Endothelial cell of umbilical vein (primary cell): ENCODE data around the gene PDE6D. TPM values are rescaled to one million over a fixed set of nuclear protein-coding genes. Genes with fewer than 3 reads are reported as not detected.

Experiments used
- BruUV-seq: library from RNA; stranded (reverse); fragments of 400-500 nt; replicated peaks from 2 replicates; lab custom pipeline; 2021; lab: Mats Ljungman, UMichigan
- CTCF ChIA-PET: fragments of 300-600, 350-600 bp; sonication (Branson Sonifier 250); formaldehyde crosslinking; loops from one replicate; lab custom pipeline; 2021; ENCODE audit warnings: antibody characterized with exemption, inconsistent platforms; lab: Charles Lee
- POLR2A ChIA-PET: fragments of 300-600, 350-600 bp; sonication (Branson Sonifier 250); formaldehyde crosslinking; loops from one replicate; lab custom pipeline; 2021; ENCODE audit warnings: antibody characterized with exemption, inconsistent platforms; lab: Charles Lee
- DNase-seq: peaks from one replicate; pipeline ENCODE4 v3.0.0-alpha.2; 2011; ENCODE audit warnings: low read depth, low spot score
- FAIRE-seq: peaks from 2 replicates; lab custom pipeline; 2011; peaks lifted over from hg19 to GRCh38; lab: Jason Lieb, UNC
- H2AFZ ChIP-seq: 2 replicates; pipeline ENCODE4 v1.6.0; 2012; ENCODE audit warnings: low read depth, low read length, control low read depth, inconsistent platforms
- H3K27ac ChIP-seq: 2 replicates; pipeline ENCODE4 v1.5.1; 2011; ENCODE audit warnings: low read depth, mild to moderate bottlenecking, control low read depth, low read length, moderate library complexity; ENCODE audit not compliant: insufficient read depth
- H3K27me3 ChIP-seq, 2 experiments: 2 replicates each; pipeline versions ENCODE4 v1.6.0 to v1.6.1; 2011; ENCODE audit warnings: low read length in 2 of 2, mixed read lengths in 1 of 2; ENCODE audit not compliant: control insufficient read depth in 2 of 2, insufficient read depth in 2 of 2
- H3K36me3 ChIP-seq, 2 experiments: 2 replicates in 1 of 2; 3 replicates in 1 of 2; pipeline ENCODE4 v1.5.1; 2011; ENCODE audit warnings: low read length in 2 of 2, mild to moderate bottlenecking in 1 of 2, moderate library complexity in 1 of 2; ENCODE audit not compliant: control insufficient read depth in 2 of 2, insufficient read depth in 2 of 2; ENCODE audit errors: extremely low read depth in 1 of 2
- H3K4me1 ChIP-seq: 3 replicates; pipeline ENCODE4 v1.5.1; 2011; ENCODE audit warnings: mild to moderate bottlenecking, low read length; ENCODE audit not compliant: control insufficient read depth, insufficient read depth; ENCODE audit errors: extremely low read depth
- H3K4me2 ChIP-seq: 2 replicates; pipeline ENCODE4 v1.6.1; 2011; ENCODE audit warnings: low read length, control low read depth, mixed read lengths; ENCODE audit not compliant: insufficient read depth
- H3K4me3 ChIP-seq, 3 experiments: fragments of 200-600 bp in 1 of 3; sonication (generic), shearing (Covaris generic) in 1 of 3; replicated peaks in 1 of 3; 2 replicates each; pipeline ENCODE4 v1.5.1; 2011 to 2016; ENCODE audit warnings: control low read depth in 3 of 3, low read length in 3 of 3, mild to moderate bottlenecking in 2 of 3, inconsistent platforms in 1 of 3, low read depth in 1 of 3, moderate library complexity in 1 of 3; ENCODE audit not compliant: insufficient read depth in 1 of 3
- H3K79me2 ChIP-seq: 2 replicates; pipeline ENCODE4 v1.6.0; 2012; ENCODE audit warnings: low read length, inconsistent platforms; ENCODE audit not compliant: control insufficient read depth, insufficient read depth
- H3K9ac ChIP-seq: replicated peaks from 2 replicates; pipeline ENCODE3; 2011; ENCODE audit warnings: low read length, control low read depth; ENCODE audit not compliant: insufficient read depth; ENCODE audit errors: extremely low read depth
- H3K9me1 ChIP-seq: replicated peaks from 3 replicates; pipeline ENCODE4 v1.6.0; 2011; ENCODE audit warnings: mild to moderate bottlenecking, low read length; ENCODE audit not compliant: control insufficient read depth, insufficient read depth; ENCODE audit errors: extremely low read depth
- H3K9me3 ChIP-seq: replicated peaks from 2 replicates; pipeline ENCODE4 v1.5.1; 2012; ENCODE audit warnings: low read length, inconsistent platforms; ENCODE audit not compliant: control insufficient read depth, insufficient read depth
- H4K20me1 ChIP-seq: replicated peaks from 2 replicates; pipeline ENCODE3; 2011; ENCODE audit warnings: mild to moderate bottlenecking, low read length; ENCODE audit not compliant: control insufficient read depth, insufficient read depth; ENCODE audit errors: extremely low read depth
- CTCF ChIP-seq, 2 donors: IDR thresholded peaks; 1 replicate in 1 of 2; 2 replicates in 1 of 2; pipeline ENCODE4 v1.5.1; 2011; ENCODE audit warnings: low read length in 2 of 2, mild to moderate bottlenecking in 2 of 2, moderate library complexity in 2 of 2, control low read depth in 1 of 2, inconsistent platforms in 1 of 2, low read depth in 1 of 2; ENCODE audit not compliant: insufficient read depth in 1 of 2; ENCODE audit errors: extremely low read depth in 1 of 2
- EZH2 ChIP-seq: IDR thresholded peaks from 2 replicates; pipeline ENCODE4 v1.6.1; 2012; ENCODE audit warnings: borderline replicate concordance, low read depth, mild to moderate bottlenecking, moderate library complexity, low read length, inconsistent platforms; ENCODE audit not compliant: severe bottlenecking
- FOS ChIP-seq: IDR thresholded peaks from 2 replicates; pipeline ENCODE4 v1.6.1; 2011; ENCODE audit warnings: mild to moderate bottlenecking, low read length, moderate library complexity, borderline replicate concordance; ENCODE audit not compliant: insufficient read depth
- GATA2 ChIP-seq: IDR thresholded peaks from 2 replicates; pipeline ENCODE4 v1.7.0; 2011; ENCODE audit warnings: low read depth, mild to moderate bottlenecking, moderate library complexity, mixed read lengths, low read length; ENCODE audit not compliant: insufficient read length, insufficient read depth
- JUN ChIP-seq: IDR thresholded peaks from 2 replicates; pipeline ENCODE4 v1.6.1; 2011; ENCODE audit warnings: borderline replicate concordance, low read depth; ENCODE audit not compliant: insufficient read length, insufficient read depth
- MAX ChIP-seq: IDR thresholded peaks from 2 replicates; pipeline ENCODE4 v1.6.1; 2011; ENCODE audit not compliant: insufficient read depth, insufficient read length
- MYC ChIP-seq: IDR thresholded peaks from one replicate; pipeline ENCODE4 v1.6.1; 2011; ENCODE audit warnings: mild to moderate bottlenecking, low read depth, low read length
- POLR2A ChIP-seq: IDR thresholded peaks from 2 replicates; pipeline ENCODE4 v1.6.1; 2012; ENCODE audit warnings: low read depth, mild to moderate bottlenecking, control low read depth, low read length
- POLR2AphosphoS5 ChIP-seq: IDR thresholded peaks from 2 replicates; pipeline ENCODE4 v1.6.1; 2012; ENCODE audit warnings: low read depth, mild to moderate bottlenecking, control low read depth, low read length, moderate library complexity; ENCODE audit not compliant: insufficient read depth
- dilution Hi-C: fragments of 300-500 bp; cut with MboI; formaldehyde crosslinking; loops from one replicate; pipeline ENCODE4 v1.15.0; 2019; ENCODE audit warnings: low sequenced_read_pairs; ENCODE audit not compliant: extremely low pct_ligation_motif_present
- intact Hi-C: fragments of 100-400 bp; cut with micrococcal nuclease; formaldehyde crosslinking; loops from one replicate; pipeline ENCODE4 v1.10.0; 2022
- polyA plus RNA-seq, 4 experiments: library from polyadenylated mRNA; depleted of rRNA in 3 of 4; stranded (reverse) in 3 of 4; unstranded in 1 of 4; fragments of >200 nt; gene quantifications; 2 replicates each; pipeline versions ENCODE4 v1.2.1 to v1.2.3, GENCODE V29; 2011 to 2012; ENCODE audit warnings: missing spikeins in 1 of 4
- total RNA-seq: library from RNA; stranded (reverse); gene quantifications from 2 replicates; pipeline ENCODE4 v1.2.3, GENCODE V29; 2021

PDE6D gene
- total and polyA plus RNA-seq, 2 donors (not counting 3 experiments of a cell fraction or from before 2014, with no cell fraction given), result 23.8 to 36.8 TPM

DNA sequence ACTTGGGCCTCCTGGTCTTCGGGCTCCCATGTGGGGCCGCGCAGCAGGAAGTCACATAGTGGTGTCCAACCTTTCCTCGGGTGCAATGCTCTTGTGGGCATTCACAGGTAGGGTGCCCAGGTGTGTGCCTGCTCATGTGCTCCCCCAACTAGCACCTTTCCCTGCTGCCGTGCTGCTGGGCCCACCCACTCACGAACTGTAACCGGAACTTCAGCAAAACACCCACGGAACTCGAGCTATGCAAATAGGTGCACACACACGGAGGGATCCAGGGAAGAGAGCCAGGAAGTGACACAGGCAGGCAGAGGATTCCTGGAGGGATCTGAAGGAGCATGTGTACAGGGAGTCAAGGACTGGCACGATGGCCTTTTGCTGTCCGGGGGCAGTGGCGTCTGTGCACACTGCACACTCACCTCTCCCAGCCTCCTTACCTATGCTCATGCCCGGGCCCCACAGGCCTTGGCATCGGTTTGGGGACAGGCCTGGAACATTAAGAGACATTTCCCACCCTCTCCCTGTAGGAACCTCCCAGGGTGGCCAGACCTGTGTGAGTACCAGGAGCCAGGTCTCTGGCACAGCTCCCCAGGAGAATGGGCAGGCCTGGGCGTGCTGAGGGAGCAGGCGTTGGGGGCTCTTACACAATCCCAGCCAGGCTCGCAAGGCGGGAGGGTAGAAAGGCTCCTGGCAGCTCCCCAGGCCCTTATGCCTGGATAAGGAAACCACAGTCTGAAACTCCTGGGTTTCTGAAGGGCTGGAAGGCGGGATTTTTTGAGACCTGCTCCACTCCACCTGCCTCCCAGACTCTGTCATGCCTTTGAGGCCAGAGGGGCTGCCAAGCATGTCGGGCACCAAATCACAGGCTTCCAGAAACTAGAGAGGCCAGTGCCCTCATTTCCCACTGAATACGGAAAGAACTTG lies 79.4 kb downstream of the PDE6D start:
- DNase-seq (no peak), FAIRE-seq (no peak)
- Histone ChIP-seq H3K79me2 (no peaks in the 10 kb centered on the region), H3K27me3 (no peaks in the 10 kb centered on the region), H3K9me3 (no peaks in the 10 kb centered on the region), H3K4me2 (no peak overlapping the region), H3K4me1 (peaks cover 4% of the 10 kb centered on the region), H2AFZ (no peak overlapping the region), H3K9ac (no peak overlapping the region), H3K9me1 (no peaks in the 10 kb centered on the region), H3K4me3 (no peak overlapping the region), H3K27ac (no peak overlapping the region), H3K36me3 (no peaks in the 10 kb centered on the region), H4K20me1 (no peaks in the 10 kb centered on the region)
- ChIA-PET CTCF (interaction anchor here (0.7 to 4.0 kb wide), 8 partner anchors 10 to 108 kb away, joined by 3 to 17 read pairs (median 3); no protein-coding TSS in a partner anchor), POLR2A (no interaction called here)
- intact Hi-C loops, result no loop called here
- TF ChIP-seq MYC (no peak), FOS (no peak), CTCF (IDR thresholded peaks at IDR 0.05; ENCODE audit: extremely low read depth in 1 of 2, insufficient read depth in 1 of 2, low read depth in 1 of 2, low read length in 2 of 2) (no peak), EZH2 (no peak), MAX (no peak), POLR2AphosphoS5 (no peak), GATA2 (no peak), POLR2A (no peak), JUN (no peak)
- BruUV-seq, result no TSS peak
- dilution Hi-C loops, result no loop called here
